ENCODE data around the gene CST5. TPM values are rescaled to one million over a fixed set of nuclear protein-coding genes. Genes with fewer than 3 reads are reported as not detected.

CST5 gene
- total RNA-seq = not detected in 2 replicates

GRCh38 chr20:23879328-23879798 lies at the start of gene CST5:
Gene CST5, minus strand, starts transcription at chr20:23879748. Its CDS starts 72 bp downstream, at chr20:23879676.

GRCh38 chr20:23826541-23827021 lies 53.0 kb downstream of the CST5 start, which contains the start of gene CST2:
Gene CST2, minus strand, starts transcription at chr20:23826729. Its CDS starts 69 bp downstream, at chr20:23826660.

Other genes starting within 250 kb of the CST5 start
- gene CST3, start 241.8 kb downstream of the CST5 start, total RNA-seq = 3,122 and 3,177 TPM in 2 replicates
- not detected in 2 replicates for gene CST4, start 190.7 kb downstream of the CST5 start, total RNA-seq
- not detected in 2 replicates for gene CST1, start 128.8 kb downstream of the CST5 start, total RNA-seq
- gene CST2, start 53.0 kb downstream of the CST5 start, total RNA-seq = not detected in 2 replicates
- gene GGTLC1, start 109.0 kb upstream of the CST5 start, total RNA-seq = not detected in 2 replicates

Measured in cardiac ventricle fibroblast (primary cell).